GM12801 (cell line): ENCODE measurements around the gene HEXB.

Experiments
- CTCF ChIP-seq: IDR thresholded peaks from one replicate; pipeline ENCODE4 v1.5.1; 2011; ENCODE audit warnings: control low read depth; ENCODE audit not compliant: insufficient read length; ENCODE audit errors: extremely low read depth

HEXB gene

DNA sequence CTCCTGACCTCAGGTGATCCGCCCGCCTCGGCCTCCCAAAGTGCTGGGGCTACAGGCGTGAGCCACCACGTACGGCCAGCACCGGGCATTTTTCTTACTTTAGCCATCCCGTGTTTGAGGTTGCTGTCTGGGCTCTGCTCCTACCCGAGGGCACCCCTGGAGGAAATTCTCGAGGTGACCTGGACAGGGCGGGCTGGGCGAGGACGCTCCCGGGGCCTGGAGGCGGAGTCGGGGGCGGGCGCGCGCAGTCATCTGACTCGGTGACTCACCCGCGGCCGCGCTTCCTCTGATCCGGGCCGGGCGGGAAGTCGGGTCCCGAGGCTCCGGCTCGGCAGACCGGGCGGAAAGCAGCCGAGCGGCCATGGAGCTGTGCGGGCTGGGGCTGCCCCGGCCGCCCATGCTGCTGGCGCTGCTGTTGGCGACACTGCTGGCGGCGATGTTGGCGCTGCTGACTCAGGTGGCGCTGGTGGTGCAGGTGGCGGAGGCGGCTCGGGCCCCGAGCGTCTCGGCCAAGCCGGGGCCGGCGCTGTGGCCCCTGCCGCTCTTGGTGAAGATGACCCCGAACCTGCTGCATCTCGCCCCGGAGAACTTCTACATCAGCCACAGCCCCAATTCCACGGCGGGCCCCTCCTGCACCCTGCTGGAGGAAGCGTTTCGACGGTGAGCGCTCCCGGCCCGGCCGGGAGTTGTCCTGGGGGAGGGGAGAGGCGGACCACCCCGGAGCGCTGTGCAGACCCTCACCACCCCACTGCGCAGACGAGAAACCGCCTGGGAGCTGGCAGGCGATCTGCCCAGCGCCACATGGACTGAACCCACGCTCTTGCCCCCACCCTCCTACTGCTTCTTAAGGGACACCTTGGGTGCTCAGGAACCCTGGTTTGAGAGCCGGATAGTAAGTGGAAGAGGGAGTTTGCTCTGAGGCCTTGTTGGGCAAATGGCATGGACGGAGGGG is at the start of gene HEXB:
TSS of gene HEXB (plus strand) at position 334 of the 952 bp plus-strand sequence. CDS start at position 362, 28 bp downstream.
- TF ChIP-seq CTCF, result no peak

- no peak for TF ChIP-seq CTCF
These were observed 48.9 kb upstream of the HEXB start for GRCh38 chr5:74636149-74636548.

DNA sequence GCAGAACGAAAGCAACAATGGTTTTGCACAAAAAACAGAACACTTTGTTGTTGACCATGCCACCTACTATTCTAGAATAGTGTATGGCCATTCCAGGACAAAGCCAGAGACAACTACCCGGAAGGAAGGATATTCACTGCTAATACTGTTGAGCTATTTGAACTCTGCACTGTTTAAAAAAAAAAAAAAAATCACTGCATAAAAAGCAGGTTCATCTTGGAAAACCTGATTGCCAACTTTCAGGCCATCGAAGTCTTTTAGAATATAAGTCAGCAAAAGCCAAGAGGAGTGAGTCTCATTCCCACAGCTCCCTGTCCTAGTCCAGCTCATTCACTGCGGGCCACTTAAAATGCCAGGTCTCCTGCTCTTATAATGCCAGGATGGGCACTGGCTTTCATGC is 48.5 kb upstream of the HEXB start:
- TF ChIP-seq CTCF, result no peak

GRCh38 chr5:74638544-74638969 is 46.5 kb upstream of the HEXB start:
- no peak for TF ChIP-seq CTCF

GRCh38 chr5:74638970-74639806 is 45.8 kb upstream of the HEXB start:
- TF ChIP-seq CTCF, result no peak

GRCh38 chr5:74639807-74640449 is 45.1 kb upstream of the HEXB start:
- no peak for TF ChIP-seq CTCF

DNA sequence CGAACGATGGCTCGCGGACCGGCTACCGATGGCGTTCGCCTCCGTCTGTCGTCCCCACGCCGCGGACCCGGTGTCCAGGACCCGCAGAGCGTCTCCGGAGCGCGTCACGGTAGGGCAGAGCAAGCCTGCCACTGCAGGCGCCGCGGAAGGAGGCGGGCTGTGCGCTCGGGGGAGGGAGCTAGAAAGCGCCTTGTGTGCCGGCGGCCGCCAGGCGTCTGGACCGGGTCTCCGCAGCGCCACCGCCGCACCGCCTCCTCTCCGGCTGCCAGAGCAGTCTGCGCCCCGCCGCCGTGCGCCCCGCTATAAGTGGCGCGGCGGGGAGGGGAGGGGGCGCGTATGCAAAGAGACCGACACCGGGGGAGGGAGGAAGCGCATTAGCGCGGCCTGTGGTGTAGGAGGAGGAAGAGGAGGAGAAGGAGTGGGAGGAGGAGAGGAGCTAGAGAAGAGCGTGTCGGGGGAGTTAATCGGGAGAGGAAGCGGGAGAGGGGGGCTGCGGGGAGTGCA is 44.5 kb upstream of the HEXB start, which contains the start of gene ENC1:
TSS of gene ENC1 (minus strand) at position 279 of the 504 bp plus-strand sequence. CDS start 4,243 bp downstream, outside the sequence.
- TF ChIP-seq CTCF, result no peak
